GM12891 (cell line): Measurements from ENCODE around the gene SPATA21.

Experiments used
- DNase-seq: peaks from one replicate; pipeline ENCODE4 v3.0.0; 2011; ENCODE audit warnings: low spot score; ENCODE audit not compliant: insufficient read length
- FAIRE-seq: peaks from 2 replicates; lab custom pipeline; 2011; peaks lifted over from hg19 to GRCh38; lab: Jason Lieb, UNC
- PAX5 ChIP-seq: IDR thresholded peaks from 2 replicates; pipeline ENCODE4 v1.6.1; 2011; ENCODE audit warnings: low read length, moderate library complexity, mild to moderate bottlenecking; ENCODE audit not compliant: insufficient read depth, severe bottlenecking
- POLR2A ChIP-seq: IDR thresholded peaks from 2 replicates; pipeline ENCODE4 v1.6.1; 2011; ENCODE audit warnings: low read depth, low read length, control low read depth
- POLR2AphosphoS5 ChIP-seq: IDR thresholded peaks from 2 replicates; pipeline ENCODE4 v1.6.1; 2011; ENCODE audit warnings: low read depth, low read length, control low read depth
- POU2F2 ChIP-seq: IDR thresholded peaks from 2 replicates; pipeline ENCODE4 v1.6.1; 2011; ENCODE audit warnings: low read depth, mild to moderate bottlenecking, control low read depth, low read length, moderate library complexity
- SPI1 ChIP-seq: IDR thresholded peaks from 2 replicates; pipeline ENCODE4 v1.6.1; 2011; ENCODE audit warnings: low read depth, low read length, control low read depth
- TAF1 ChIP-seq: IDR thresholded peaks from 2 replicates; pipeline ENCODE4 v1.6.1; 2011; ENCODE audit warnings: low read depth, low read length, control low read depth

Gene SPATA21

GRCh38 chr1:16440131-16440469 lies 2.9 kb upstream of the SPATA21 start:
- FAIRE-seq (no peak), DNase-seq (no peak)
- TF ChIP-seq TAF1 (no peak), SPI1 (no peak), POLR2A (no peak), POLR2AphosphoS5 (no peak), PAX5 (no peak), POU2F2 (no peak)

- FAIRE-seq (no peak), DNase-seq (no peak)
- TF ChIP-seq PAX5 (no peak), SPI1 (no peak), POLR2AphosphoS5 (no peak), POU2F2 (no peak), POLR2A (no peak), TAF1 (no peak)
Observed at GRCh38 chr1:16438924-16439323, 1.7 kb upstream of the SPATA21 start.

- FAIRE-seq (no peak), DNase-seq (no peak)
- TF ChIP-seq POLR2A (no peak), POLR2AphosphoS5 (no peak), SPI1 (no peak), TAF1 (no peak), PAX5 (no peak), POU2F2 (no peak)
Observed at GRCh38 chr1:16438516-16438915, 1.3 kb upstream of the SPATA21 start.

DNA sequence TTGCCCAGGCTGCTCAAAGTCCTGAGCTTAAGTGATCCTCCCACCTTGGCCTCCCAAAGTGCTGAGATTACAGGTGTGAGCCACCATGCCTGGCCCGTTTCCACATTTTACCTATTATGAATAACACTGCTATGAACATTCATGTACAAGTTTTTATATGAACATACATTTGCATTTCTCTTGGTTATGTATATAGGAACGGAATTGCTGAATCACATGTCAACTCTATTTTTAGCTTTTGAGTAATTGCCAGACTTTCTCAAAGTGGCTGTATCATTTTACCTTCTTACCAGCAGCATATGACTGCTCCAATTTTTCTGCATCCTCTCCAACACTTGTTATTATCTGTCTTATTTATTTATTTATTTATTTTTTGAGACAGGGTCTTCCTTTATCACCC lies 2.7 kb downstream of the SPATA21 start:
- no peak for TF ChIP-seq SPI1
- TF ChIP-seq PAX5: no peak
- no peak for TF ChIP-seq POLR2A
- TF ChIP-seq POLR2AphosphoS5: no peak
- no peak for TF ChIP-seq TAF1
- TF ChIP-seq POU2F2: no peak
- FAIRE-seq (no peak), DNase-seq (no peak)

- FAIRE-seq (no peak), DNase-seq (no peak)
Observed at GRCh38 chr1:16434007-16434406, 3.2 kb downstream of the SPATA21 start.

DNA sequence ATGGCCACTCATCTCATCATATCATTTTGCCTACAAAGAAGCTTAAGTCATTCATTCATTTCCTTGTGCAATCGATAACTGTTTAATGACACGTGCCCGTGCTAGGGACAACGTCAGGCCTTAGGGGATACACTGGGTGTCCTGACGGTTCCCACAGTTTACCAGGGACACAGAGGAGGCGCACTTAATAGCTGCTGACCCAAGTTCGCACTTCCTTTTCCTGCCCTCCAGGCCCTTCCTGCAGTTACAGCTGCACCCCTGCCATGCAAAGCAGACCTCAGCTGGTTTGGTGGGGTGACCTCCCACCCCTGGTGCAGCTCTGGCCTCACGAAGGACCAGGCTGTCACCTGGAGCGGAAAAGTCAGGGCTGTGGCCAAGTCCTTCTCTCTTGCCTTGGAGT lies 4.2 kb downstream of the SPATA21 start:
- TF ChIP-seq POU2F2 (no peak; the same call in 1 of the 2 replicates), SPI1 (peak; percentile 59)
- DNase-seq: no peak
- FAIRE-seq: peak; percentile 83

More at GRCh38 chr1:16434007-16434406, 3.2 kb downstream of the SPATA21 start:
- TF ChIP-seq POLR2AphosphoS5: no peak
- no peak for TF ChIP-seq PAX5

DNA sequence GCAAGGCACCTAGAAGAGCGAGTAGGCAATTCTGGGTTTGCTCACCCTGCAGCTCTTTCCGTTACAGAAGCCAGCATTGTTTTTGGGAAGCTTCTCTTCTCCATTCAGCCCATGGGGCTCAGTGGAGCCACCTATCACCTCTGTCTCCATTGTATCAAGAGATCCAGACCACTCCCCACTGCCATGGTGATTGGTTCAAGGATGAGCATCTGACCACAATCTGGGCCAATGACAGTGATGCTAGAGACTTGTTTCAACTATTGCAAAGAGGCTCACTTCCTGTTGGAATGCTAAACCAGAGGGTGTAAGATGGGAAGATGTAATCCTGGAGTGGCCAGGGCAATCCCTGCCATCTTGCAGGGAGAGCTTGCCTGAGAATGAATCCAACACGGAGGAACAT lies 6.6 kb downstream of the SPATA21 start:
- TF ChIP-seq TAF1: no peak
- TF ChIP-seq POLR2A: no peak
- TF ChIP-seq POLR2AphosphoS5: no peak
- no peak for TF ChIP-seq PAX5
- TF ChIP-seq POU2F2: no peak
- no peak for TF ChIP-seq SPI1
- FAIRE-seq (no peak), DNase-seq (no peak)

DNA sequence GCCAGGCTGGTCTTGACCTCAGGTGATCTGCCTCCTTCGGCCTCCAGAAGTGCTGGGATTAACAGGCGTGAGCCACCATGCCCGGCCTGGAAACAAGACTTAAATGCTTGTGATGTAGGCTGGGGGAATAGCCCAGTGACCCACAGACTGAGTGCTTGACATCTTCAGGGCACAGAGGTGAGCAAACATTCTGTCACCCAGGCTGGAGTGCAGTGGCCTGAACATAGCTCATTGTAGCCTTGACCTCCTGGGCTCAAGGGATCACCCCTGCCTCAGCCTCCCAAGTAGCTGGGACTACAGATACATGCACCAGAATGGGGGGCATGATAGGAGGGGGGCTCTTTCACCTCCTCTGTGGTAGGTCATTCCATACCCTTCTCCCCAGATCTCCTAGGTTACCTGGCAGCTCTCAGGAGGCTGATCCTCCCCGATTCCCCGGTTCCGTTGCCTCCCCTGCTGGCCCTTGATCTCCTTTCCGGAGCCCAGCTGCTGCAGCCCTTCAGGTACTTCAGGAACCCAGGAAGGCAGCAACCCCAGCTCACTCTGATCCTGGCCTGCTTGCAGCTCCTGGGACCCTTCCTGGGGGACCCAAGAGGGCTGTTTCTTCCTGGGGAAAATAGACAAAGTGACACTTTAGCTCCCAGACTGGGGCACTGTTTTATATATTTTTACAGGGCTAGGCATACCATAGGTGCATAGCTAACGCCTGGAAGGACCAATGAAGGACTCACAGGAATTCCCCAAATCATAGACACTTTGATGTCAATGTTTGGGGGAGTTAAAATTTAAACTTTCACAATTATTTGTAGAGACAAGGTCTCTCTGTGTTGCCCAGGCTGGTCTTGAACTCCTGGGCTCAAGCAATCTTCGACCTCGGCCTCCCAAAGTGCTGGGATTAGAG lies 11.8 kb downstream of the SPATA21 start:
- FAIRE-seq (no peak), DNase-seq (no peak)
- TF ChIP-seq PAX5: no peak
- TF ChIP-seq SPI1: no peak
- no peak for TF ChIP-seq POU2F2
- TF ChIP-seq POLR2AphosphoS5: no peak
- TF ChIP-seq POLR2A: no peak
- TF ChIP-seq TAF1: no peak

DNA sequence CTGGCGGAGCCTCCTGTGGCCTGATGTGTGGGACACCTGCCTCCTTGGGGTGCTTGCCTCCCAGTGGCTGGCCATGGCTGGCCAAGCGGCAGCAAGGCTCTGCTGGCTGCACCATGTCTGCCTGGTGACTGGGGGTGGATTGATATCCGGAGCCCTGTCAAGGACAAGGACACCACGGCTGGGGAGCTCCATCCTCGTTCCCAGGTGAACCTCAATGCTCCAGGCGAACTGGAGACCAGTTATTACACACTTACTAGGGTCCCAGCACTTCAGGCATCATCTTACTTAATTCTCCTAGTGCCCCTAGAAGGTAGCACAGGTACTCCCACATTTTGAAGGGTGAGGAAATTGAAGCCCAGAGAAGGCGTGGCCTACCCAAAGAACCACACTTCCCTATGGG lies 15.2 kb downstream of the SPATA21 start:
- TF ChIP-seq POLR2AphosphoS5 (no peak), PAX5 (no peak), POLR2A (no peak)
- FAIRE-seq (no peak), DNase-seq (no peak)

DNA sequence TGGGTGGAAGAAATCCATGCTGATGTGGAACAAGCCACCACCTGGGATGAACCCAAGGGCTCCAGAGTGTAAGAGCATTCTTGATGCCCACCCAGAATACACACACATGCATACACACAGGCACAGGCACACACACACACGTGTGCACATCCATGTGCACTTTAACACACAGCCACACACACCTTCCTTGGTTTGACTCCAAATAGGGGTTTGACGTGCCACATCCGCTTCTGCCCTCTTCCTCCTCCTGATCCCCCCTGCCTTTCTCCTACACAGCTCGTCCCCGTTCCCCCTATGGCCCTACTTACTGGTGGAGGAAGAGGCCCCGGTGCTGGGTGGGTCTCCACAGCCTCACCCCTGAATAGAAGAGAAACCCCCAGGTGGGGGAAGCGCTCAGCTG lies 16.0 kb downstream of the SPATA21 start:
- DNase-seq: no peak
- FAIRE-seq: no peak
- TF ChIP-seq PAX5 (no peak), POLR2AphosphoS5 (no peak), SPI1 (no peak), POU2F2 (no peak), TAF1 (no peak), POLR2A (no peak)

DNA sequence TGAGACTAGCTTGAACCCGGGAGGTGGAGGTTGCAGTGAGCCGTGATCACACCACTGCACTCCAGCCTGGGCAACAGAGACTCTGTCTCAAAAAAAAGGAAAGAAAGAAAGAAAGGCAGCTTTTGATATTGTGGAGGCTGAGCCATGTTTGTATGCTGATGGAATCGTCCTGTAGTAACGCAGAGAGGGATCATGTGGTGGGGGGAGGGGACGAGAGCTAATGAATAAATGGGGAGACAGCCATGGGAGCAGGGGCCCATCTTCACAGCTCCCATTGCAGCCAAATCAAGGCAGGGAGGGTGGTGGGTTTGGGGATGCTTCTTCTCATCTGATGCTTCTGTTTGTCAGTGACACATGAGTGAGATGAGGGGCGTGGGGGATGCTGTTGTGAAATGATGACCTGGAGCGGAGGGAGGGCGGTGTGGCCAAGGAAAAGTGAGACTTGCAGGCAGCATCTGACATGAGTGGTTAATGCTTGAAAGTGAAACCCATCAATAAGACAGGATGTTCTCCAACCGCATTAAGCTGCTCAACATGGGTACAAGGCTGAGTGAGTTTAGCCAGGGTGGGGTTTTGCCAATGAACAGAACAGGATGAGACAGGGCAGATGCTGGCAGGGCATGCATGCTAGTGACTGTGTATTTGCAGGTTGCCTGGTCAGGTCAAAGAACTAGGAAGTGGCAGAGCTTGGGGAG lies 16.7 kb downstream of the SPATA21 start:
- DNase-seq (peak; percentile 63), FAIRE-seq (peak; percentile 100)
- TF ChIP-seq TAF1: no peak
- no peak for TF ChIP-seq POLR2A
- no peak for TF ChIP-seq POLR2AphosphoS5
